IPS-15b (cell line): ENCODE data around the gene SSTR3.
"Not testable (repeated sequence)": the region's sequence is repeated elsewhere in the genome, so short reads cannot be mapped to it uniquely, and the experiment has no call there.

Source experiments
- H3K27me3 ChIP-seq: one replicate; pipeline ENCODE4 v1.6.1; 2013; ENCODE audit warnings: low read length; ENCODE audit not compliant: control insufficient read depth, insufficient read depth
- H3K36me3 ChIP-seq: one replicate; pipeline ENCODE4 v1.6.1; 2013; ENCODE audit warnings: low read length; ENCODE audit not compliant: control insufficient read depth, insufficient read depth
- H3K4me1 ChIP-seq: one replicate; pipeline ENCODE4 v1.6.1; 2013; ENCODE audit warnings: mild to moderate bottlenecking, low read length; ENCODE audit not compliant: control insufficient read depth, insufficient read depth
- H3K4me3 ChIP-seq: one replicate; pipeline ENCODE4 v1.5.1; 2013; ENCODE audit warnings: low read depth, low read length
- H3K9ac ChIP-seq: one replicate; pipeline ENCODE4 v1.6.1; 2013; ENCODE audit warnings: low read depth, mild to moderate bottlenecking, low read length
- H3K9me3 ChIP-seq: one replicate; pipeline ENCODE4 v1.6.1; 2013; ENCODE audit warnings: mild to moderate bottlenecking, low read length; ENCODE audit not compliant: control insufficient read depth, insufficient read depth

Gene SSTR3

DNA sequence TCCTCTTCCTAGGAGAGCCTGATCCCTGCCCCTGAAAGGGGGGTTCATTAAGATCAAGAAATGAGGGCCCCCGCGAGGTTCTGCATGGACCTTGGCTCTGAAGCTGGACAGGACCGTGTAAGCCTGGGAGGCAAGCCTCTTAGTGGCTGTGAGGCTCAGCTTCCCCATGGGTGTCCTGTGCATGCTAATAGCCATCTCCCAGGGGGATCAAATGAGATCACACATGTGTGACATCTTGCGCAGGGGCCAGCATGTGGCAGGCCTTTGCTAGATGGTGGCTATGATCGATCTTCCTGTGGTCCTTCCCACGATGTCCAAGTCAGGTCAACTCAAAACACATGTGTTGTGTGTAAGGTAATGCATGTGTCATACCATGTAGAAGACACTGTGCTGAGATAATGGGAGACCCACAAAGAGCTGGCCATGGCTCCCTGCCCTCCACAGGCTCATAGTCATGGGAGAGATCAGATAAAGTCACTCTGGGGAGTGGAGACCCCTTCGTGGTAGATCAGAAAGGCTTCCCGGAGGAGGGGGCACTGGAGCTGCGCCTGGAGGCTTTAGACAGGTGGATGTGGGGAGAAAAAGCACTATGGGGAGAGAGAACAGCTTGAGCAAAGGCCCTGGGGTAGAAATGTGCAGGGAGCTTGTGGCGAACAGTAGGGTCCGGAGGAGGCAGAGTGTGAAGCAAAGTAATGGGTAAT, 28.1 kb upstream of the SSTR3 start:
- Histone ChIP-seq H3K9ac (no peak overlapping the region), H3K4me3 (no peak overlapping the region), H3K4me1 (no peaks in the 10 kb centered on the region), H3K36me3 (no peaks in the 10 kb centered on the region), H3K9me3 (no peaks in the 10 kb centered on the region), H3K27me3 (no peaks in the 10 kb centered on the region)

DNA sequence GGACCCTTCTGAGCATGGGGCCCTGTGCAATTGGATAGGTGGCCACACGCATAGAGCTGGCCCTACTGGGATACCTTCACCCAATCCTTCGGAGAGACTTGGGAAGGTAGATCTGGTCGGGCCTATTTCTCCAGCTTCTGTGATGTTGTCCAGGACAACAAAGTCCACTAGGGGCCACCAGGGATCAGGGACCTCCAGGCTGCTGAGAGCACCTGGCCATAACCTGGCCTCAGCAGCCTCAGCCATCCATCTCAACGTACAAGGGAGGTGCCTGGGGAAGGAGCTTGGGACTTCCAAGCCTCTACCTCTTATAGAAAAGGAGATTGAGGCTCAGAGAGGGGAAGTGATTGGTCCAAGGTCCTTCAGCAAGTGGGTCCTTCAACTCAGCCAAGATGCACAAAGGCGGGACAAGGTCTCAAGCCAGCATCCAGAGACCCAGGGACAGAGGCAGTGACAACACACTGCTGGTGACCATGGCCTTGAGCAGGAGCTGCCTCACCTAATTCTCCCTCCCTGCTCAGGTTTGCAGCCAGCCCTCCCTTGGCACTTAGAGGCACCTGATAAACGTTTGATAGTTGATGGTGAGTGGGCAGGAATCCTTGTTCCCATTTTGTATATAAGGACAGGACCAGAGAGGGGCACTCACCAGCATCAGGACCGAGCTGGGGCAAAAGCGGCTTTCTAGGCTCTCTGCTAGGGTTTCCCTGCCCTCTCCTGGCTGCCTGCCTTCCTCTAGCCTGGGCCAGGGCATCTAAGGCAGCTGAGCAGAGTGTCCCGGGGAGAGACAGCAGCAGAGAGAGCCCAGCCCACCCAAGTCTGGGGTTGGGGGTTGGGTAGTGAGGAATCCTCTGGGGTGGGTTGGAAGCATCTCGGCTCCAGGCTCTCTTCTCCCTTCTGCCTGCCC, 27.3 kb upstream of the SSTR3 start:
- no peak overlapping the region for H3K9ac ChIP-seq
- no peaks in the 10 kb centered on the region for H3K36me3 ChIP-seq
- no peak overlapping the region for H3K4me3 ChIP-seq
- H3K9me3 ChIP-seq = no peaks in the 10 kb centered on the region
- no peaks in the 10 kb centered on the region for H3K4me1 ChIP-seq
- H3K27me3 ChIP-seq = no peaks in the 10 kb centered on the region

DNA sequence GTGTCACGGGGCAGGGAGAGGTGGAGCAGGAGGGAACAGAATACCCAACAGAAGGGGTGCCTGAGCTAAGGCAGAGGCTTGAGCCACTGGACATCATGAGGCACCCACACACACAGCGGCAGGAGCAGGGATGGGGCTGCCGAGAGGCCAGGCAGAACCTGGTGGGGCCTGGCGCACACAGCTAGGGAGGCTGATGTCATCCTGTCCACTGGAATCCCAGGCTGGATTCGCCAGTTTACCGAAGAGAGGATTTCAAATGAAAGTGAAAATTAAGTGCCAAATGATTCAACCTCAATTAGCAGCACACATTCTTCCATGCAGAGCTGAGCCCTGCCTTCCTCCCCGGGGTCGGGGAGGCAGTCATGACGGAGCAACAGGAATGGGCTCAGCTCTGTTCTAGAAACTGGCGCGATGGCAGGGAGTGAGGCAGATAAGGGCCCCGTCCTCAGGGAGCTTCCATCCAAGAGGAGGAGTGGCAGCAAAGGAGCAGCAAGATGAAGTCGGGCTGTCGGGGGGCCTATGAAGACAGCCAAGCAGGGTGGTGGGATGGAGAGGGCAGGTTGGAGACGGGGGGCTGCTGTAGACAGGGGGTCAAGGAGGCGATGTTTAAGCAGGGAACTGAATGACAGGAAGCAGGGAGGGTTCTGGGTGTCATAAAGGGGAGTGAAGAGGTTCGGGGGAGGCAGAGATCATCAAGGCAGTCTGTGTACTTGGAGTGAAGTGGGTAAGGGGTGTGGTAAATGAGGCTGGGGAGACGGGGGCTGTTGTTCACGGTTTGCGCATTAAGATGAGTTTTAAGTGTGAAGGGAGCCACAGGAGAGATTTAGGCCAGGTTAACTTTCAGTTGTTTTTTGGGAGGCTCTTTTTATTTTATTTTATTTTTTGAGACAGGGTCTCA, 25.3 kb upstream of the SSTR3 start:
- Histone ChIP-seq H3K4me1 (no peaks in the 10 kb centered on the region), H3K9me3 (no peaks in the 10 kb centered on the region), H3K27me3 (no peaks in the 10 kb centered on the region), H3K36me3 (no peaks in the 10 kb centered on the region), H3K4me3 (no peak overlapping the region), H3K9ac (no peak overlapping the region)

DNA sequence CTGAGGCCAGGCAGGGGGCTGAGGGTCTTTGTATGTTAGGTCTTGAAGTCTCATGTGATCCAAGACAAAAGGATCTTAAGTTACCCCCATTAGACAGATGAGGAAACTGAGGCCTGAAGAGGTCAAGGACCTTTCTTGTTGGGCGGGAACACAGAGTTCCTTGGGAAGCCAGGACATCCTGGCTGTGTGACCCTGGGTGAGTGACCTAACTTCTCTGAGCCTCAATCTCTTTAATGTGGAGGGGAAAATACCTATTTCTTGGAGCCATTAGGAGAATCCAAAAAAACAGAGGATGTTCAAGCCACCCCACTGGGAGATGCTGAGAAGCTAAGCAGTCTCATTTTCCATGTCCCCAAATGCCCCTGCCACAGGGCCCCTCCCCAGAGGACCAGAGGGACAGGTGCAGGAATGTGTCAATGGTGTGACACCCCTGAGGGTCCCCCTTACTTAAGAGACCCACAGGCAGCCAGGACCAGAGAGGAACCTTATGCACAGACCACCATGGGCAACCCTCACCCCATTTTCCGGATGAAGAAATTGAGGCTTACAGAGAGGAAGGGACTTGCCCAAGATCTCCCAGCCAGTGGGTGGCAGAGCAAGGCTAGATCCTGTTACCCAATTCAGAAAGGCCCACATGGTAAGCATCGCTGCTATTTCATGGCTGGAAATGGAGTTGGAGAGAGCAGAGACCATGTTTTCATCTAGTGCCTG, 23.8 kb upstream of the SSTR3 start:
- Histone ChIP-seq H3K4me1 (no peaks in the 10 kb centered on the region), H3K9ac (no peak overlapping the region), H3K36me3 (no peaks in the 10 kb centered on the region), H3K9me3 (no peaks in the 10 kb centered on the region), H3K4me3 (no peak overlapping the region), H3K27me3 (no peaks in the 10 kb centered on the region)

DNA sequence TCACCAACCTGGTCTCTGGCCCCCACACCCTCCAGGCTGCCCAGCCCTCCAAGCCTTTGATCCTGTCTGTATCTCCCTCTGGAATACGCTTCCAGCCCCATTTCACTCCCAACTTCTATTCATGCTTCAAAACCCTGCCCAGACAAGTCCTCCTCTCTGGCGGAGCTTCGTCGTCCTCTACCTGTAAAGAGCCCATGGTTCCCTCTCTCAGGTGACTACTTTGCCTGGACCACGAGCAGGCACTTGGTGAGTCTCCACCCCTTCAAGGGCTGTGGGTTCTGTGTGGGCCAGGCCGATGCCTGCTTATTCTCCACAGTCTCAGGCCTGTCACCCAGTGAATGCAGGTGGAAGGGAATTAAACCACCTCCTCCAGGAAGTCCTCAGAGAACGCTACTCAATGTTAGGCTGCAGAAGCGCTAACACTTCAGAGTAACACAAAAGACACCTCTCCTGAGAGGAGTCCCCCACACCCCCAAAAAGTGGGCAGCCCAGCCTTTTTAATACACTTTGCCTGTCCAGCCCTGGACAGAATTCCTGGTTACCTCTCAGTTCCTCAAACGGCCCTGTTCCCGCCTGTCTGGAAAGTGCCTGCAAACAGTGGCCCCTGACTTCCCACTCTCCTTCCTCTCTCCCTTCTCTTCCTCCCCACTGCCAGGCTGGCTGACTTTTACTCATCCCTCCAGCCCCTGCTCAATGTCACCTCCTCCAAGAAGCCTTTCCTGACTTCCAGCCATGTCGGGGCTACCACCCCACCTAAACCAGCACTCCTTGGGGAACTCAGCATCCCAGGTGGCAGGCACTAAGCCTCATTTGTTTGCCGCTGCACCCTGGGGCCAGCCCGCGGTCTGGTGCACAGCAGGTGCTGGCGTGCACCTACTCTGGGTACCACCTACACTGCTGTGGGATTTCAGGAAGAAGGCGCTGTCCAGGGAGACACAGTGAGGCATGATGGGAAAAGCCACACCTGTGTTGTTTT, 22.7 kb upstream of the SSTR3 start:
- H3K36me3 ChIP-seq = no peaks in the 10 kb centered on the region
- H3K9me3 ChIP-seq = no peaks in the 10 kb centered on the region
- no peaks in the 10 kb centered on the region for H3K4me1 ChIP-seq
- H3K9ac ChIP-seq = no peak overlapping the region
- no peak overlapping the region for H3K4me3 ChIP-seq
- H3K27me3 ChIP-seq = no peaks in the 10 kb centered on the region

DNA sequence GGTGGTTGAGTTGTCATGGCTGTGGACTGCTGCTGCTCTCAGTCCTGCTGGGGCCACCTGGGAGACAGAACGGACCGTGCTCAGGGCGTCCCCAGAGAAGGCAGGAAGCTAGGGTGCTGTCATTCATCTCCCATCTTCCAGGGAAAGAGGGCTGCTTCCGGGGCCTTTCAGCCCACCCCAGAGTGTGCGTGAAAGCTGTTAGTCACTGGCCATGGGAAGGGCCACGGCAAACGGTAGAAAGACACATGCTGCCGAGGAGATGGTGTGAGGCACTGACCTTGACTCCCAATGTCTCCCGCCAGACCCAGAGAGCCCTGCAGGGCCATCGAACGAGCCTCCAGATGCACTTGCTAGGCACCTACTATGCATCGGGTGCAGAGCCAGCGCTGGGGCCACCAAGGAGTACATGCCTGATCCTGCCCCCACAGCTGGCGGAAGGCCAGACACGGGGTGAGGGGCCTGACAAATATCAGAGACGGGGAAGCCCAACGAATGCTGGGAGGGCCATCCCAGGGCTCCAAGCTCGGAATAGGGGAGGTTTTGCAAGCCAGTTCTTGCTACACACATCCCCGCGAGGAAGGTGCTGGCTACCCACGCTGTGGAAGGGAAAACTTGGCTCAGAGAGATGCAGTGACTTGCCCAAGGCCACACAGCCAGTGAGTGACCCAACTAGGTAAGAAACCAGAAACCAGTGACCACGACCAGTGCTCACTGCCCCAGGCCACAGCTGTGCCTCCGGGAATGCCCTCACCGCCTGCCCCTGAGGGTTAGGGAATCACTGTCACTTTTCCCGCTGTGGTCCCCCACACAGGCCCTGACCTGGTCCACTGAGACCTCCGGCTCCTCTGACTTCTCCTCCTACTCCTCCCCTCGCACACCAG, 21.7 kb upstream of the SSTR3 start:
- Histone ChIP-seq H3K9me3 (no peaks in the 10 kb centered on the region), H3K27me3 (no peaks in the 10 kb centered on the region), H3K4me3 (no peak overlapping the region), H3K9ac (no peak overlapping the region), H3K4me1 (no peaks in the 10 kb centered on the region), H3K36me3 (no peaks in the 10 kb centered on the region)

DNA sequence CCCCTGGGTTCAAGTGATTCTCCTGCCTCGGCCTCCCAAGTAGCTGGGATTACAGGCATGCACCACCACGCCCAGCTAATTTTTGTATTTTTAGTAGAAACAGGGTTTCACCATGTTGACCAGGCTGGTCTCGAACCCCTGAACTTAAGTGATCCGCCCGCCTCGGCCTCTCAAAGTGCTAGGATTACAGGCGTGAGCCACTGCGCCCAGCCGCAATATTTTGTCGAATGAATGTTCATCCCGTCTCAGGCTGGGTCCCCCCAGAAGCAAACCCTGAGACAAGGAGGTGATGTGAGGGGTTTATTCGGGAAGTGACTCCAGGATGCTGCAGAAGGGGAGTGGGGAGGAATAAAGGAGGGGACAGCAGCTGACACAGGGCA, 21.1 kb upstream of the SSTR3 start:
- H3K4me3 ChIP-seq, H3K9me3 ChIP-seq, H3K36me3 ChIP-seq, H3K9ac ChIP-seq, H3K4me1 ChIP-seq, H3K27me3 ChIP-seq: not testable (repeated sequence)

DNA sequence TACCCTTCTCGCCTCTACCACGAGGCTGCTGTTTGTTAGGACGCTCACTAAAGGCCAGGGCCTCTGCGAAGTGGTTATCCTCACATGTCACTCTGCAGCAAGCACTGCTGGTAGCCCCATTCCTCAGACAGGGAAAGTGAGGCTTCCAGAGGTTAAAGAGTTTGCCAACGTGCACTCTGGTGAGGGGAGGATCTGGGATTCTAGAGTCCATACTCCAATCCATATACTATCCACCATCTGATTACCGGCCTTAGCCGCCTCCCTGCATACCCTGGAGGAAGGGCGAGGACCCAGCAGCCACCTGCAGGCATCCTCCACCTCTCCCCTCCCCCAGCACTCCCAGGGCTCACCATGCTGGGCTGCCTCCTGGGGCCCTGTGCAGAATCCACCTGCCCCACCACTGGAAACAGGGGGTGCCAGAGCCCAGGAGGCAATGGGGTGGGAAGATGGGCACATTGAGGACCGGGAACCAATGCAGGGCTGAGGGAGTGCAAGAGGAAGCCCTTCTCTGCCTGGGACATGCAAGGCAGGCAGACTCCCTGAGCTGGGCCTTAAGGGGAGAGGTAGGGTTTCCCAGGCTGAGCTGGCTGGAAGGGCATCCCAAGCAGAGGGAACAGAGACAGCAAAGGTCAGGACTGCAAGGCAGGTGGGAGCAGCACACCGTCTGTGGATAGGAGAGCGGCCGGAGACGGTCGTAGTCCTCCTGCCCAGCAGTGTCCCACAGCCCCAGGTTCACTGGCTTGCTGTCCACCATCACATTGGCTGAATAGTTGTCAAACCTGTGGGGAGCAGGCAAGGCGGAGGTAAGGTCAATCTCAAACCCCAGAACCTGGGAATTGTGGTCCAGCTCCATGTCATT, 20.1 kb upstream of the SSTR3 start:
- H3K4me1 ChIP-seq = no peaks in the 10 kb centered on the region
- H3K9ac ChIP-seq = peak overlapping the region; percentile 24
- no peaks in the 10 kb centered on the region for H3K9me3 ChIP-seq
- no peaks in the 10 kb centered on the region for H3K27me3 ChIP-seq
- no peak overlapping the region for H3K4me3 ChIP-seq
- no peaks in the 10 kb centered on the region for H3K36me3 ChIP-seq

DNA sequence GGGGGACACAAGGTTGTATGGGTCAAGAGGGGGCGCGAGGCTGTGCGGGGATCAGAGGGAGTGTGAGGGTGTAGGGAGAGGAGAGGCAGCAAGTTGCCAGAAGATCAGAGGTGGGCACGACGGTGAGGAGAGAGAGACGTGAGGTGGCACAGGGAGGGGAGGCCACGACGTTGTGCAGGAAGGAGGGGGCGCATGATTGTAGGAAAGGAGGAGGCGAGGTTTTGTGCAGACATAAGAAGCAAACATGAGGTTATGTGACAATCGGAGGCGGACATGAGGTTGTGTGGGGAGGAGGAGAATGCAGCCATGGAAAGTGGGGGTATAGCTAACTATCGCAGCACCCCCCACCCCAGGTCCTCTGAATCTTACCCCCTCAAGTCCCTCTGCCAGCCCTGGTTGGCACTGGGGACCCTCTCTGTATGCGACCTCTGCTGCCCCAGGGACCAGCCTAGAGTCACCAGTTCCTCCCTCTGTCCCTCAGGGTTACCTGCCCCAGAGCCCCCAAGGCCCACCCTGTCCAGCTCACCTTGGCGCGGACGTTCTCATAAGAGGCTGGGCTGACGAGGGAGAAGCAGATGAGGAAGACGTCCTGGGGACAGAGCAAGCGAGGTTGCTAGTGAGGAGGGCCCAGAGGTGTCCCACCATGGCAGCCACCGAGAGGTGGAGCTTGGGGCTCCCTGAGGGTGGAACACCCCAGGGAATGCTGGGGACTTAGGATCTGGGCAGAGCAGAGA, 19.3 kb upstream of the SSTR3 start:
- H3K4me1 ChIP-seq = no peaks in the 10 kb centered on the region
- no peak overlapping the region for H3K9ac ChIP-seq
- no peaks in the 10 kb centered on the region for H3K27me3 ChIP-seq
- H3K9me3 ChIP-seq = no peaks in the 10 kb centered on the region
- no peaks in the 10 kb centered on the region for H3K36me3 ChIP-seq
- no peak overlapping the region for H3K4me3 ChIP-seq
